IMR-90 (cell line): ENCODE measurements around the gene TAF4B. TPM values are rescaled to one million over a fixed set of nuclear protein-coding genes. Genes with fewer than 3 reads are reported as not detected.

Experiments used
- ATAC-seq: fragments of 200-7000 bp; cut with Tn5 transposase; 2 replicates; pipeline ENCODE4 v1.9.1; 2020; ENCODE audit warnings: low read depth, mild to moderate bottlenecking, moderate library complexity
- BruUV-seq: library from RNA; stranded (reverse); fragments of 400-500 nt; replicated peaks from 2 replicates; lab custom pipeline; 2021; lab: Mats Ljungman, UMichigan
- CTCF ChIA-PET: fragments of 300-600 bp; formaldehyde crosslinking; extraction: SDS; loops from one replicate; lab custom pipeline; 2021; ENCODE audit warnings: antibody characterized with exemption; lab: Yijun Ruan, JAX
- POLR2A ChIA-PET: fragments of 300-600 bp; sonication (Branson Sonifier 250); formaldehyde crosslinking; loops from one replicate; lab custom pipeline; 2022; ENCODE audit warnings: antibody characterized with exemption; ENCODE audit not compliant: unreplicated experiment; lab: Charles Lee
- DNase-seq: peaks from one replicate; pipeline ENCODE4 v3.0.0; 2013
- H2AFZ ChIP-seq: replicated peaks from 2 replicates; pipeline ENCODE3; 2013; ENCODE audit warnings: low read length, mild to moderate bottlenecking; ENCODE audit not compliant: poor library complexity
- H2AK5ac ChIP-seq: 2 replicates; pipeline ENCODE4 v1.6.1; 2013; ENCODE audit warnings: low read depth, low read length, inconsistent platforms
- H2AK9ac ChIP-seq: replicated peaks from 2 replicates; pipeline ENCODE3; 2013; ENCODE audit warnings: mild to moderate bottlenecking, low read depth, low read length, moderate library complexity; ENCODE audit not compliant: poor library complexity
- H2BK120ac ChIP-seq: 2 replicates; pipeline ENCODE4 v1.6.1; 2013; ENCODE audit warnings: low read depth, low read length, inconsistent platforms
- H2BK15ac ChIP-seq: 3 replicates; pipeline ENCODE4 v1.6.1; 2013; ENCODE audit warnings: low read depth, low read length, inconsistent platforms
- H2BK20ac ChIP-seq: 2 replicates; pipeline ENCODE4 v1.6.1; 2013; ENCODE audit warnings: low read depth, mild to moderate bottlenecking, inconsistent platforms, low read length, moderate library complexity
- H2BK5ac ChIP-seq: 2 replicates; pipeline ENCODE4 v1.6.1; 2013; ENCODE audit warnings: mild to moderate bottlenecking, low read depth, low read length, inconsistent platforms; ENCODE audit not compliant: poor library complexity, severe bottlenecking
- H3K14ac ChIP-seq: replicated peaks from 2 replicates; pipeline ENCODE4 v1.6.1; 2013; ENCODE audit warnings: low read depth, low read length, inconsistent platforms
- H3K18ac ChIP-seq: 2 replicates; pipeline ENCODE4 v1.6.1; 2013; ENCODE audit warnings: low read depth, low read length, control low read depth
- H3K23ac ChIP-seq: 2 replicates; pipeline ENCODE4 v1.6.1; 2013; ENCODE audit warnings: low read depth, low read length, inconsistent platforms
- H3K27ac ChIP-seq: 2 replicates; pipeline ENCODE4 v1.5.1; 2013; ENCODE audit warnings: mild to moderate bottlenecking, control low read depth, low read length; ENCODE audit not compliant: insufficient read depth
- H3K27me3 ChIP-seq: 2 replicates; pipeline ENCODE4 v1.6.1; 2013; ENCODE audit warnings: low read length; ENCODE audit not compliant: control insufficient read depth, insufficient read depth
- H3K36me3 ChIP-seq: 2 replicates; pipeline ENCODE4 v1.6.1; 2013; ENCODE audit warnings: low read length, mixed read lengths; ENCODE audit not compliant: control insufficient read depth, insufficient read depth
- H3K4ac ChIP-seq: 2 replicates; pipeline ENCODE4 v1.6.1; 2013; ENCODE audit warnings: low read depth, low read length, inconsistent platforms
- H3K4me1 ChIP-seq: 2 replicates; pipeline ENCODE4 v1.6.1; 2013; ENCODE audit warnings: low read length, mixed read lengths; ENCODE audit not compliant: control insufficient read depth, insufficient read depth
- H3K4me2 ChIP-seq: 2 replicates; pipeline ENCODE4 v1.6.1; 2013; ENCODE audit warnings: low read depth, mild to moderate bottlenecking, control low read depth, low read length, moderate library complexity
- H3K4me3 ChIP-seq: 2 replicates; pipeline ENCODE4 v1.5.1; 2013; ENCODE audit warnings: low read depth, mild to moderate bottlenecking, control low read depth, low read length, moderate library complexity; ENCODE audit not compliant: insufficient read depth
- H3K56ac ChIP-seq: 2 replicates; pipeline ENCODE4 v1.6.1; 2013; ENCODE audit warnings: low read length, inconsistent platforms; ENCODE audit not compliant: insufficient read depth; ENCODE audit errors: extremely low read depth
- H3K79me1 ChIP-seq, 2 experiments: 2 replicates each; pipeline ENCODE4 v1.6.1; 2013; ENCODE audit warnings: low read length in 2 of 2, inconsistent platforms in 1 of 2, low read depth in 1 of 2
- H3K9ac ChIP-seq: 2 replicates; pipeline ENCODE4 v1.6.1; 2013; ENCODE audit warnings: low read depth, low read length, control low read depth
- H3K9me1 ChIP-seq: 2 replicates; pipeline ENCODE4 v1.6.1; 2013; ENCODE audit warnings: low read length, inconsistent platforms; ENCODE audit not compliant: insufficient read depth
- H3K9me3 ChIP-seq: 2 replicates; pipeline ENCODE4 v1.6.1; 2013; ENCODE audit warnings: low read length; ENCODE audit not compliant: control insufficient read depth, insufficient read depth
- H4K20me1 ChIP-seq: 2 replicates; pipeline ENCODE4 v1.6.1; 2013; ENCODE audit warnings: low read length, inconsistent platforms; ENCODE audit not compliant: insufficient read depth
- H4K5ac ChIP-seq: 2 replicates; pipeline ENCODE4 v1.6.1; 2013; ENCODE audit warnings: mild to moderate bottlenecking, low read depth, low read length, control low read depth
- H4K8ac ChIP-seq, 2 experiments: 2 replicates each; pipeline ENCODE4 v1.6.1; 2013; ENCODE audit warnings: low read depth in 2 of 2, low read length in 2 of 2, control low read depth in 1 of 2, inconsistent platforms in 1 of 2
- H4K91ac ChIP-seq: 2 replicates; pipeline ENCODE4 v1.6.1; 2013; ENCODE audit warnings: low read depth, low read length, inconsistent platforms; ENCODE audit not compliant: insufficient read depth
- CHD1 ChIP-seq: IDR thresholded peaks from 2 replicates; pipeline ENCODE4 v1.6.1; 2012; ENCODE audit warnings: low read depth, low read length, improper control_type of control experiment
- FOS ChIP-seq: fragments of 150-350 bp; IDR thresholded peaks from 2 replicates; pipeline ENCODE4 v1.6.1; 2016; ENCODE audit warnings: low read depth, low read length
- MXI1 ChIP-seq: IDR thresholded peaks from 2 replicates; pipeline ENCODE4 v1.6.1; 2012; ENCODE audit warnings: low read depth, mild to moderate bottlenecking, low read length, moderate library complexity, borderline replicate concordance
- POLR2A ChIP-seq: IDR thresholded peaks from 2 replicates; pipeline ENCODE4 v1.6.1; 2012; ENCODE audit warnings: mild to moderate bottlenecking, low read depth, low read length
- RCOR1 ChIP-seq: IDR thresholded peaks from 2 replicates; pipeline ENCODE4 v1.6.1; 2012; ENCODE audit warnings: mild to moderate bottlenecking, low read length, improper control_type of control experiment; ENCODE audit not compliant: insufficient replicate concordance
- RFX5 ChIP-seq: IDR thresholded peaks from 2 replicates; pipeline ENCODE4 v1.8.0; 2012; ENCODE audit warnings: low read depth, mild to moderate bottlenecking, low read length, moderate library complexity
- SMC3 ChIP-seq: fragments of 150-350 bp; IDR thresholded peaks from 2 replicates; pipeline ENCODE4 v1.6.1; 2016; ENCODE audit warnings: low read depth, mild to moderate bottlenecking, antibody characterized with exemption, low read length, moderate library complexity
- WGBS, 2 experiments: methylation state at CpG; one replicate each; pipeline versions ENCODE4 v1.1.5 to v1.1.7; 2013; ENCODE audit warnings: missing lambda C conversion rate in 2 of 2; ENCODE audit not compliant: insufficient read length in 1 of 2; ENCODE audit errors: extremely low coverage in 2 of 2; 5-methylcytosine and 5-hydroxymethylcytosine counted together
- dilution Hi-C: fragments of 300-500 bp; cut with HindIII; formaldehyde crosslinking; loops from one replicate; pipeline ENCODE4 v1.14.3; 2018; ENCODE audit warnings: low sequenced_read_pairs; ENCODE audit not compliant: unreplicated experiment
- in situ Hi-C: fragments of 300-500 bp; cut with MboI; formaldehyde crosslinking; loops from 3 replicates; pipeline ENCODE4 v1.14.3; 2019; ENCODE audit warnings: low sequenced_read_pairs, inconsistent platforms, mixed read lengths
- intact Hi-C: fragments of 100-400 bp; cut with micrococcal nuclease; formaldehyde crosslinking; loops from 2 replicates; pipeline ENCODE4 v1.10.0; 2022
- polyA plus RNA-seq, 3 experiments: library from polyadenylated mRNA; depleted of rRNA; stranded (reverse); fragments of >200 nt; gene quantifications; 2 replicates each; pipeline ENCODE4 v1.2.3, GENCODE V29; 2012; ENCODE audit warnings: low replicate concordance in 1 of 3
- total RNA-seq: library from RNA; depleted of rRNA; stranded (reverse); fragments of >200 nt; gene quantifications from 2 replicates; pipeline ENCODE4 v1.2.3, GENCODE V29; 2012
- TF ChIP-seq, protein P1 (sequence below): fragments of 150-350 bp; IDR thresholded peaks from 2 replicates; pipeline ENCODE4 v1.6.1; 2016; ENCODE audit warnings: low read depth, mild to moderate bottlenecking, low read length, moderate library complexity, borderline replicate concordance

TAF4B gene
- total and polyA plus RNA-seq, 2 of the 4 experiments (the other 2 are of a cell fraction): 0.38 to 1.1 TPM

- Histone ChIP-seq H2BK5ac (no peak overlapping the region), H3K56ac (no peak overlapping the region), H3K79me1 (no peaks in the 10 kb centered on the region), H2BK120ac (no peak overlapping the region), H3K4me2 (no peak overlapping the region), H3K18ac (no peak overlapping the region), H3K9me3 (no peaks in the 10 kb centered on the region), H4K5ac (no peak overlapping the region), H3K9ac (no peak overlapping the region), H3K4me1 (no peaks in the 10 kb centered on the region), H3K9me1 (no peaks in the 10 kb centered on the region), H4K91ac (no peak overlapping the region), H3K23ac (no peak overlapping the region), H3K4me3 (no peak overlapping the region), H4K8ac (no peak overlapping the region), H2AK9ac (no peak overlapping the region), H2AK5ac (no peak overlapping the region), H2BK15ac (no peak overlapping the region), H2AFZ (no peak overlapping the region), H3K4ac (no peak overlapping the region), H3K36me3 (no peaks in the 10 kb centered on the region), H3K14ac (no peak overlapping the region), H3K27me3 (no peaks in the 10 kb centered on the region), H3K27ac (no peak overlapping the region), H2BK20ac (no peak overlapping the region), H4K20me1 (no peaks in the 10 kb centered on the region)
- dilution Hi-C loops (no loop called here), in situ Hi-C loops (no loop called here), intact Hi-C loops (no loop called here)
- ATAC-seq: no peak
- TF ChIP-seq CHD1 (no peak), SMC3 (no peak), MXI1 (no peak), FOS (no peak), RFX5 (no peak), RCOR1 (no peak), POLR2A (no peak)
- TF ChIP-seq, protein P1, sequence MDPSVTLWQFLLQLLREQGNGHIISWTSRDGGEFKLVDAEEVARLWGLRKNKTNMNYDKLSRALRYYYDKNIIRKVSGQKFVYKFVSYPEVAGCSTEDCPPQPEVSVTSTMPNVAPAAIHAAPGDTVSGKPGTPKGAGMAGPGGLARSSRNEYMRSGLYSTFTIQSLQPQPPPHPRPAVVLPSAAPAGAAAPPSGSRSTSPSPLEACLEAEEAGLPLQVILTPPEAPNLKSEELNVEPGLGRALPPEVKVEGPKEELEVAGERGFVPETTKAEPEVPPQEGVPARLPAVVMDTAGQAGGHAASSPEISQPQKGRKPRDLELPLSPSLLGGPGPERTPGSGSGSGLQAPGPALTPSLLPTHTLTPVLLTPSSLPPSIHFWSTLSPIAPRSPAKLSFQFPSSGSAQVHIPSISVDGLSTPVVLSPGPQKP: no peak
- CTCF ChIA-PET: no interaction called here
- POLR2A ChIA-PET: no interaction called here
- BruUV-seq: no TSS peak
- no peak for DNase-seq
- no CpG with 5 or more reads among the region's 1 CpG for WGBS, 2 experiments
Measured at GRCh38 chr18:26367425-26367824, 141.2 kb downstream of the TAF4B start.
